Measurements from ENCODE around the gene MFNG. TPM values are rescaled to one million over a fixed set of nuclear protein-coding genes. Genes with fewer than 3 reads are reported as not detected.

Gene MFNG
- total RNA-seq, 1 experiment from 2014 or later: 3.3 TPM

- Histone ChIP-seq H3K9ac (ENCODE audit: extremely low read depth, insufficient read length, low read length) (no peak overlapping the region), H2BK15ac (ENCODE audit: low read depth, low read length) (no peak overlapping the region), H3K56ac (ENCODE audit: insufficient read length, low read depth, low read length) (no peak overlapping the region), H3K79me1 (ENCODE audit: insufficient read depth, low read depth, low read length, poor library complexity, severe bottlenecking) (no peaks in the 10 kb centered on the region), H4K5ac (ENCODE audit: insufficient read length, low read depth, low read length) (no peak overlapping the region), H3K23ac (ENCODE audit: insufficient read length, low read depth, low read length) (no peak overlapping the region), H3K14ac (ENCODE audit: insufficient read depth, low read length) (no peak overlapping the region), H3K4me1 (ENCODE audit: insufficient read depth, low read length) (no peaks in the 10 kb centered on the region; the same call in 1 of the 2 replicates), H2BK120ac (ENCODE audit: low read depth, low read length, poor library complexity, severe bottlenecking) (no peak overlapping the region), H3K4me2 (ENCODE audit: insufficient read depth, insufficient read length, low read length) (no peak overlapping the region), H2BK20ac (ENCODE audit: low read depth, low read length, poor library complexity, severe bottlenecking) (no peak overlapping the region), H2AK5ac (ENCODE audit: insufficient read length, low read length) (no peak overlapping the region), H3K79me2 (ENCODE audit: insufficient read depth, low read length) (no peaks in the 10 kb centered on the region), H3K18ac (ENCODE audit: insufficient read length, low read depth, low read length) (no peak overlapping the region), H3K23me2 (ENCODE audit: insufficient read length, low read depth, low read length, poor library complexity, severe bottlenecking) (no peaks in the 10 kb centered on the region), H2AFZ (ENCODE audit: low read length) (no peak overlapping the region), H2BK5ac (ENCODE audit: insufficient read length, low read length) (no peak overlapping the region), H3K27ac (ENCODE audit: insufficient read length, low read depth, low read length) (no peak overlapping the region), H2BK12ac (ENCODE audit: insufficient read length, low read depth, low read length) (no peak overlapping the region), H3K9me3 (ENCODE audit: control insufficient read depth, low read depth, low read length) (no peaks in the 10 kb centered on the region), H3K27me3 (ENCODE audit: insufficient read depth, low read length) (no peaks in the 10 kb centered on the region), H3T11ph (ENCODE audit: low read length) (no peak overlapping the region), H4K91ac (ENCODE audit: insufficient read length, low read depth, low read length) (no peak overlapping the region), H4K8ac (replicated peaks; ENCODE audit: insufficient read length, low read depth, low read length) (no peak overlapping the region), H3K4ac (ENCODE audit: low read depth, low read length) (no peak overlapping the region), H4K20me1 (ENCODE audit: control insufficient read depth, insufficient read depth, insufficient read length) (no peaks in the 10 kb centered on the region)
- no peak overlapping the region for H3K4me3 Mint-ChIP-seq
- peaks cover 0 to 30% of the 10 kb centered on the region in 2 experiments; a peak in 2 of 4 replicates for H3K4me1 Mint-ChIP-seq
- peaks cover 19% of the 10 kb centered on the region for H3K27me3 Mint-ChIP-seq (ENCODE audit: low read depth)
- H3K27ac Mint-ChIP-seq: no peak overlapping the region
- H3K36me3 Mint-ChIP-seq (ENCODE audit: insufficient read depth in 1 of 3, low read depth in 3 of 3): no peaks in the 10 kb centered on the region
- no peak for DNase-seq
- WGBS (ENCODE audit: extremely low coverage, insufficient read length, low lambda C conversion rate): no CpG with 5 or more reads among the region's 4 CpGs
- H3K9me3 Mint-ChIP-seq: no peaks in the 10 kb centered on the region
- TF ChIP-seq CTCF (conservative IDR thresholded peaks at IDR 0.05): no peak
Observed at GRCh38 chr22:37464181-37464580, 22.0 kb downstream of the MFNG start.

Data from H9 (cell line).